ENCODE measurements around the gene CSNK1G2.

DNA sequence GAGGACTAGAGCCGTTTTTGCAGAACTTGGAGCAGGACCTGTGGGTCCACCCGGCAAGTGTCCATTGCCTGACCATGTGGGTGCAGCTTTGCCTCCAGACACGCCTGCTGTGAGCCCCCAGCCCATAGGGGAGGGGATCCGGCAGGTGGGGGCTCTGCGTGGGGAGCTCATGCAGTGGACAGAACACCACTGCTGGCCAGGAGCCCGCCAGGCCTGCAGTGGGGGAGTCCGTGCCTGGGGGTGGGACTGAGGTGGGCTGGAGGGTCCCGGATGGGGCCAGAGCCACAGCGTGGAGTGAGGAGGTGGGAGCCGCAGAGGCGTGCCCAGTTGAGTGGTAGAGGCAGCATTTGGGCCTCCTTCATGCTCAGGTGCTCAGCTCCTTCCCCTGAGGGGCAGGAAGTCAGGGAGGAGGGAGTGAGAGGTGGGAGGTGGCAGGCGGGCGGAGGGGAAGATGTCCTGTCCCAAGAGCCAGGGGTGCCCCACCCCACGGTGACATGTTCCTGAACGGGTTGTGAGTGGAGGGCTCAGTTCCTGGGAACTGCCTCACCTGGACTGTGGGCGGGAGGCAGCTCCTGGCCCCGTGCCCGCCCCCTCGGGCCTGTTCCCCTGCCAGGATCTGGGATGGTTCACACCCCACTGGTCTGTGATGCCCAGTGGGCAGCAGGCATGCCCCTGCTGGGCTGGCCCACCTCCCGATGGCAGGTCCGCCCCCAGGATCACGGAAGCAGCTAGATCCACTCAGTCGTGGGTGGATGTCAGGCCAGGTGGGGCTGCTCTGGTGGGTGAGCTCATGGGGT is 27.0 kb upstream of the CSNK1G2 start:
- no peak for TF ChIP-seq STAG1 (CRISPR knock-in tag; IDR thresholded peaks at IDR 0.05)
- TF ChIP-seq, protein P1, sequence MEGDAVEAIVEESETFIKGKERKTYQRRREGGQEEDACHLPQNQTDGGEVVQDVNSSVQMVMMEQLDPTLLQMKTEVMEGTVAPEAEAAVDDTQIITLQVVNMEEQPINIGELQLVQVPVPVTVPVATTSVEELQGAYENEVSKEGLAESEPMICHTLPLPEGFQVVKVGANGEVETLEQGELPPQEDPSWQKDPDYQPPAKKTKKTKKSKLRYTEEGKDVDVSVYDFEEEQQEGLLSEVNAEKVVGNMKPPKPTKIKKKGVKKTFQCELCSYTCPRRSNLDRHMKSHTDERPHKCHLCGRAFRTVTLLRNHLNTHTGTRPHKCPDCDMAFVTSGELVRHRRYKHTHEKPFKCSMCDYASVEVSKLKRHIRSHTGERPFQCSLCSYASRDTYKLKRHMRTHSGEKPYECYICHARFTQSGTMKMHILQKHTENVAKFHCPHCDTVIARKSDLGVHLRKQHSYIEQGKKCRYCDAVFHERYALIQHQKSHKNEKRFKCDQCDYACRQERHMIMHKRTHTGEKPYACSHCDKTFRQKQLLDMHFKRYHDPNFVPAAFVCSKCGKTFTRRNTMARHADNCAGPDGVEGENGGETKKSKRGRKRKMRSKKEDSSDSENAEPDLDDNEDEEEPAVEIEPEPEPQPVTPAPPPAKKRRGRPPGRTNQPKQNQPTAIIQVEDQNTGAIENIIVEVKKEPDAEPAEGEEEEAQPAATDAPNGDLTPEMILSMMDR (CRISPR knock-in tag; IDR thresholded peaks at IDR 0.05) = no peak
- TF ChIP-seq, protein P2, sequence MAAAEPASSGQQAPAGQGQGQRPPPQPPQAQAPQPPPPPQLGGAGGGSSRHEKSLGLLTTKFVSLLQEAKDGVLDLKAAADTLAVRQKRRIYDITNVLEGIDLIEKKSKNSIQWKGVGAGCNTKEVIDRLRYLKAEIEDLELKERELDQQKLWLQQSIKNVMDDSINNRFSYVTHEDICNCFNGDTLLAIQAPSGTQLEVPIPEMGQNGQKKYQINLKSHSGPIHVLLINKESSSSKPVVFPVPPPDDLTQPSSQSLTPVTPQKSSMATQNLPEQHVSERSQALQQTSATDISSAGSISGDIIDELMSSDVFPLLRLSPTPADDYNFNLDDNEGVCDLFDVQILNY (CRISPR knock-in tag; conservative IDR thresholded peaks at IDR 0.05) = no peak
- no peak for TF ChIP-seq ZNF598 (CRISPR knock-in tag; IDR thresholded peaks at IDR 0.05; ENCODE audit: borderline replicate concordance)
- no peak for TF ChIP-seq ZNF530 (CRISPR knock-in tag; IDR thresholded peaks at IDR 0.05; ENCODE audit: low read depth)
- TF ChIP-seq KLF13 (CRISPR knock-in tag; IDR thresholded peaks at IDR 0.05) = no peak
- TF ChIP-seq, protein P3, sequence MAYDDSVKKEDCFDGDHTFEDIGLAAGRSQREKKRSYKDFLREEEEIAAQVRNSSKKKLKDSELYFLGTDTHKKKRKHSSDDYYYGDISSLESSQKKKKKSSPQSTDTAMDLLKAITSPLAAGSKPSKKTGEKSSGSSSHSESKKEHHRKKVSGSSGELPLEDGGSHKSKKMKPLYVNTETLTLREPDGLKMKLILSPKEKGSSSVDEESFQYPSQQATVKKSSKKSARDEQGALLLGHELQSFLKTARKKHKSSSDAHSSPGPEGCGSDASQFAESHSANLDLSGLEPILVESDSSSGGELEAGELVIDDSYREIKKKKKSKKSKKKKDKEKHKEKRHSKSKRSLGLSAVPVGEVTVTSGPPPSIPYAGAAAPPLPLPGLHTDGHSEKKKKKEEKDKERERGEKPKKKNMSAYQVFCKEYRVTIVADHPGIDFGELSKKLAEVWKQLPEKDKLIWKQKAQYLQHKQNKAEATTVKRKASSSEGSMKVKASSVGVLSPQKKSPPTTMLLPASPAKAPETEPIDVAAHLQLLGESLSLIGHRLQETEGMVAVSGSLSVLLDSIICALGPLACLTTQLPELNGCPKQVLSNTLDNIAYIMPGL (CRISPR knock-in tag; IDR thresholded peaks at IDR 0.05; ENCODE audit: borderline replicate concordance in 1 of 2, low read depth in 1 of 2) = no peak
